Lower leg skin (tissue), 3 donors: ENCODE measurements around the gene UNC5CL.

Experiments
- POLR2A ChIP-seq, 2 donors: fragments of 450-650 bp; IDR thresholded peaks; one replicate each; pipeline ENCODE4 v1.6.1; 2016 to 2017; ENCODE audit warnings: antibody characterized with exemption in 2 of 2, mild to moderate bottlenecking in 1 of 2, moderate library complexity in 1 of 2
- TF ChIP-seq, protein P1 (sequence below), 3 donors: fragments of 450-650 bp; IDR thresholded peaks; one replicate each; pipeline ENCODE4 v1.5.1; 2016; ENCODE audit warnings: antibody characterized with exemption in 3 of 3, mild to moderate bottlenecking in 3 of 3, moderate library complexity in 2 of 3

DNA sequence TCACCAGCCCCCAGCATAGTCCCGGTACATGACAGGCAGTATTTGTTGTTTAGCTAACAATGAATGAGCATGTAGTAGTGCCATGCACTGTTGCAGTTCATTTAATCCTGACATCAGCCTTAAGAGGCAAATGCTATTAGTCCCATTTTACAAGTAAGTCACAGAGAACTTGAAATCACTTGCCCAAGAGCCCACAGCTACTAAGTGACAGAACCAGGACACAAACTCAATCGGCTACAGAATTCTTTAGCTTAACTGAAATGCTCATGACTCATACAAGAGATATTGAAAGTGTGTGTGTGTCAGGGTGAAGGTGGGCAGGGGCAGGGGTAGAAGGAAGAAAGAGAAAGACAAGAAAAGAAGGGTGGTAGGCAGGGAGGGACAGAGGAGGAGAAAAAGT, 52.7 kb downstream of the UNC5CL start:
- TF ChIP-seq POLR2A (IDR thresholded peaks at IDR 0.05): no peak
- TF ChIP-seq, protein P1, sequence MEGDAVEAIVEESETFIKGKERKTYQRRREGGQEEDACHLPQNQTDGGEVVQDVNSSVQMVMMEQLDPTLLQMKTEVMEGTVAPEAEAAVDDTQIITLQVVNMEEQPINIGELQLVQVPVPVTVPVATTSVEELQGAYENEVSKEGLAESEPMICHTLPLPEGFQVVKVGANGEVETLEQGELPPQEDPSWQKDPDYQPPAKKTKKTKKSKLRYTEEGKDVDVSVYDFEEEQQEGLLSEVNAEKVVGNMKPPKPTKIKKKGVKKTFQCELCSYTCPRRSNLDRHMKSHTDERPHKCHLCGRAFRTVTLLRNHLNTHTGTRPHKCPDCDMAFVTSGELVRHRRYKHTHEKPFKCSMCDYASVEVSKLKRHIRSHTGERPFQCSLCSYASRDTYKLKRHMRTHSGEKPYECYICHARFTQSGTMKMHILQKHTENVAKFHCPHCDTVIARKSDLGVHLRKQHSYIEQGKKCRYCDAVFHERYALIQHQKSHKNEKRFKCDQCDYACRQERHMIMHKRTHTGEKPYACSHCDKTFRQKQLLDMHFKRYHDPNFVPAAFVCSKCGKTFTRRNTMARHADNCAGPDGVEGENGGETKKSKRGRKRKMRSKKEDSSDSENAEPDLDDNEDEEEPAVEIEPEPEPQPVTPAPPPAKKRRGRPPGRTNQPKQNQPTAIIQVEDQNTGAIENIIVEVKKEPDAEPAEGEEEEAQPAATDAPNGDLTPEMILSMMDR (IDR thresholded peaks at IDR 0.05): no peak
